ENCODE results near the gene PLA2G7.

- no peak for TF ChIP-seq CTCF (IDR thresholded peaks at IDR 0.05; ENCODE audit: low read depth, low read length)
- TF ChIP-seq EZH2phosphoT487 (IDR thresholded peaks at IDR 0.05; ENCODE audit: low read depth) = no peak
Observed at GRCh38 chr6:46688966-46689335, 46.2 kb downstream of the PLA2G7 start.

Data from OCI-LY3 (cell line).